OCI-LY1 (cell line): ENCODE data around the gene ANTKMT.

Experiments
- CTCF ChIP-seq: fragments of 200-600 bp; sonication (generic), shearing (Covaris generic); IDR thresholded peaks from 2 replicates; pipeline ENCODE4 v1.5.1; 2017; ENCODE audit warnings: mild to moderate bottlenecking, antibody characterized with exemption, low read length, moderate library complexity, mixed read lengths
- EZH2 ChIP-seq: fragments of 200-600 bp; sonication (generic), shearing (Covaris generic); IDR thresholded peaks from 2 replicates; pipeline ENCODE4 v1.8.0; 2017; ENCODE audit warnings: borderline replicate concordance, mixed run types, mild to moderate bottlenecking, antibody characterized with exemption, low read length, moderate library complexity, mixed read lengths

- TF ChIP-seq CTCF: no peak
- no peak for TF ChIP-seq EZH2
Measured at GRCh38 chr16:682493-683395, 38.2 kb upstream of the ANTKMT start.
